K562 (cell line): Measurements from ENCODE around the gene PDZD2. TPM values are rescaled to one million over a fixed set of nuclear protein-coding genes. Genes with fewer than 3 reads are reported as not detected.

Experiments used
- ATAC-seq: fragments of 200-7000 bp; cut with Tn5 transposase; 3 replicates; pipeline ENCODE4 v1.9.1; 2020; ENCODE audit warnings: moderate library complexity
- BruUV-seq: library from RNA; stranded (reverse); fragments of 400-500 nt; replicated peaks from 2 replicates; lab custom pipeline; 2021; lab: Mats Ljungman, UMichigan
- CTCF ChIA-PET: fragments of 300-600 bp; formaldehyde crosslinking; extraction: SDS; loops from one replicate; lab custom pipeline; 2021; ENCODE audit warnings: low intra/inter-chr PET ratio; lab: Yijun Ruan, JAX
- POLR2A ChIA-PET: fragments of 300-600, 350-650 bp; sonication (Branson Sonifier 250); formaldehyde crosslinking; extraction: SDS; loops from one replicate; lab custom pipeline; 2021; ENCODE audit warnings: antibody characterized with exemption, inconsistent platforms; lab: Yijun Ruan, JAX
- DNase-seq, 4 experiments: peaks; one replicate each; pipeline versions ENCODE4 v3.0.0 to v3.0.0-alpha.2; 2011 to 2018; ENCODE audit warnings: low spot score in 3 of 4, mixed read lengths in 3 of 4; ENCODE audit errors: extremely low read depth in 1 of 4
- FAIRE-seq: peaks from 2 replicates; lab custom pipeline; 2011; peaks lifted over from hg19 to GRCh38; lab: Jason Lieb, UNC
- H2AFZ ChIP-seq: 2 replicates; pipeline ENCODE4 v1.6.0; 2011; ENCODE audit warnings: low read depth, low read length, control low read depth, inconsistent platforms
- H3K27ac ChIP-seq: fragments of 200-600 bp; 3 replicates; pipeline ENCODE4 v1.8.0; 2011; ENCODE audit warnings: low read depth, mild to moderate bottlenecking, control low read depth, inconsistent platforms, low read length, moderate library complexity, mixed read lengths; ENCODE audit errors: extremely low read depth
- H3K27me3 ChIP-seq, 2 experiments: fragments of 300-600 bp in 1 of 2; 2 replicates in 1 of 2; 3 replicates in 1 of 2; pipeline versions ENCODE4 v1.6.0 to v1.8.0; 2011; ENCODE audit warnings: inconsistent platforms in 2 of 2, low read length in 2 of 2, mild to moderate bottlenecking in 1 of 2, mixed read lengths in 1 of 2, moderate library complexity in 1 of 2; ENCODE audit not compliant: control insufficient read depth in 2 of 2, insufficient read depth in 2 of 2
- H3K36me3 ChIP-seq: fragments of 300-600 bp; 3 replicates; pipeline ENCODE4 v1.8.0; 2011; ENCODE audit warnings: mild to moderate bottlenecking, low read length, inconsistent platforms; ENCODE audit not compliant: control insufficient read depth, insufficient read depth
- H3K4me1 ChIP-seq, 2 experiments: fragments of 200-600 bp in 1 of 2; replicated peaks in 1 of 2; 2 replicates in 1 of 2; 3 replicates in 1 of 2; pipeline versions ENCODE4 v1.5.1 to v1.8.0; 2011; ENCODE audit warnings: inconsistent platforms in 2 of 2, low read length in 2 of 2, mild to moderate bottlenecking in 1 of 2, mixed read lengths in 1 of 2, moderate library complexity in 1 of 2; ENCODE audit not compliant: control insufficient read depth in 2 of 2, insufficient read depth in 2 of 2
- H3K4me2 ChIP-seq: 2 replicates; pipeline ENCODE4 v1.6.1; 2011; ENCODE audit warnings: low read length, control low read depth, inconsistent platforms, mixed read lengths; ENCODE audit not compliant: insufficient read depth
- H3K4me3 ChIP-seq: fragments of 200-600 bp; sonication (generic), shearing (Covaris generic); 2 replicates; pipeline ENCODE4 v1.5.1; 2016; ENCODE audit warnings: control low read depth, inconsistent platforms
- H3K79me2 ChIP-seq: fragments of 200-600 bp; 3 replicates; pipeline ENCODE4 v1.8.0; 2011; ENCODE audit warnings: low read length, inconsistent platforms; ENCODE audit not compliant: control insufficient read depth, insufficient read depth
- H3K9ac ChIP-seq, 2 experiments: 2 replicates each; pipeline versions ENCODE4 v1.6.0 to v1.6.1; 2011; ENCODE audit warnings: low read depth in 2 of 2, low read length in 2 of 2, control low read depth in 1 of 2, inconsistent platforms in 1 of 2, mild to moderate bottlenecking in 1 of 2, mixed read lengths in 1 of 2; ENCODE audit not compliant: insufficient read depth in 1 of 2
- H3K9me1 ChIP-seq: one replicate; pipeline ENCODE4 v1.6.0; 2011; ENCODE audit warnings: inconsistent platforms, mild to moderate bottlenecking, low read length, moderate library complexity; ENCODE audit not compliant: control insufficient read depth, insufficient read depth
- H3K9me3 ChIP-seq: replicated peaks from 2 replicates; pipeline ENCODE4 v1.5.1; 2011; ENCODE audit warnings: low read depth, low read length, inconsistent platforms; ENCODE audit not compliant: control insufficient read depth, insufficient read depth
- H4K20me1 ChIP-seq: replicated peaks from 2 replicates; pipeline ENCODE4 v1.6.1; 2011; ENCODE audit warnings: low read length, inconsistent platforms, mixed read lengths; ENCODE audit not compliant: control insufficient read depth, insufficient read depth
- BCLAF1 ChIP-seq, 2 experiments: fragments of 450-650 bp in 1 of 2; IDR thresholded peaks; 2 replicates each; pipeline ENCODE4 v1.6.1; 2011 to 2017; ENCODE audit warnings: low read depth in 2 of 2, antibody characterized with exemption in 1 of 2, borderline replicate concordance in 1 of 2, low read length in 1 of 2, mild to moderate bottlenecking in 1 of 2, mixed read lengths in 1 of 2; ENCODE audit not compliant: control insufficient read depth in 1 of 2
- CBX8 ChIP-seq: fragments of 200-600 bp; sonication (generic); IDR thresholded peaks from 2 replicates; pipeline ENCODE4 v1.6.1; 2012; ENCODE audit warnings: borderline replicate concordance, mixed run types, low read depth, mild to moderate bottlenecking, moderate library complexity, mixed read lengths, low read length, control low read depth, inconsistent platforms; ENCODE audit not compliant: poor library complexity, severe bottlenecking; ENCODE audit errors: extremely low read depth
- EHMT2 ChIP-seq: fragments of 450-650 bp; IDR thresholded peaks from 2 replicates; pipeline ENCODE4 v1.6.1; 2018; ENCODE audit warnings: antibody characterized with exemption
- FOXP1 ChIP-seq: sonication (generic); formaldehyde crosslinking; IDR thresholded peaks from 2 replicates; pipeline ENCODE4 v1.8.0; 2022; ENCODE audit warnings: mild to moderate bottlenecking, missing genetic modification reagents
- HES1 ChIP-seq: fragments of 450-650 bp; IDR thresholded peaks from 2 replicates; pipeline ENCODE4 v1.6.1; 2016; ENCODE audit warnings: low read depth, mild to moderate bottlenecking, moderate library complexity
- HMGN3 ChIP-seq: IDR thresholded peaks from 2 replicates; pipeline ENCODE4 v1.6.1; 2011; ENCODE audit warnings: borderline replicate concordance, low read depth, mild to moderate bottlenecking, mixed read lengths, low read length; ENCODE audit not compliant: insufficient read length; ENCODE audit errors: extremely low read depth
- IRF2 ChIP-seq: sonication (generic); formaldehyde crosslinking; IDR thresholded peaks from 2 replicates; pipeline ENCODE4 v1.8.1; 2022; ENCODE audit warnings: mild to moderate bottlenecking, missing genetic modification reagents
- JUNB ChIP-seq: fragments of 450-650 bp; formaldehyde crosslinking; conservative IDR thresholded peaks from 2 replicates; pipeline ENCODE4 v1.4.0; 2020; ENCODE audit warnings: mild to moderate bottlenecking
- MEF2D ChIP-seq: conservative IDR thresholded peaks from 2 replicates; pipeline ENCODE4 v1.6.1; 2016; ENCODE audit warnings: low read depth, missing genetic modification characterization, missing compliant biosample characterization
- NFIX ChIP-seq: fragments of 250-450 bp; sonication (Bioruptor Pico); IDR thresholded peaks from 2 replicates; pipeline ENCODE4 v1.4.0; 2020; ENCODE audit warnings: low read depth, mild to moderate bottlenecking, moderate library complexity
- NUFIP1 ChIP-seq: fragments of 450-650 bp; IDR thresholded peaks from 2 replicates; pipeline ENCODE4 v1.6.1; 2018; ENCODE audit not compliant: partially characterized antibody
- U2AF1 ChIP-seq: fragments of 200-400 bp; formaldehyde crosslinking; optimal IDR thresholded peaks from 2 replicates; pipeline ENCODE3; 2017; ENCODE audit warnings: mild to moderate bottlenecking, low read depth, low read length, moderate library complexity
- ZEB2 ChIP-seq: fragments of 450-650 bp; IDR thresholded peaks from 2 replicates; pipeline ENCODE4 v1.6.1; 2016
- ZKSCAN8 ChIP-seq: fragments of 200-800 bp; sonication (Bioruptor generic); IDR thresholded peaks from 2 replicates; pipeline ENCODE4 v1.6.1; 2016; ENCODE audit warnings: missing genetic modification characterization, missing compliant biosample characterization
- ZNF644 ChIP-seq: fragments of 200-800 bp; sonication (Bioruptor generic); IDR thresholded peaks from 2 replicates; pipeline ENCODE4 v1.6.1; 2016; ENCODE audit warnings: low read depth, missing genetic modification characterization, missing compliant biosample characterization
- ZNF717 ChIP-seq: fragments of 250-450 bp; sonication (Bioruptor Pico); IDR thresholded peaks from 2 replicates; pipeline ENCODE4 v1.5.0; 2021
- ZNF75A ChIP-seq: fragments of 450-650 bp; formaldehyde crosslinking; IDR thresholded peaks from 2 replicates; pipeline ENCODE4 v1.4.0; 2020; ENCODE audit warnings: mild to moderate bottlenecking
- ZNF766 ChIP-seq: fragments of 200-800 bp; sonication (Bioruptor generic); conservative IDR thresholded peaks from 2 replicates; pipeline ENCODE4 v1.6.1; 2016; ENCODE audit warnings: missing genetic modification characterization, missing compliant biosample characterization
- whole genome bisulfite sequencing: fragments of 100-300 bp; shearing (Covaris generic); methylation state at CpG from one replicate; pipeline ENCODE4 v1.1.6; 2016; ENCODE audit warnings: low coverage, mixed read lengths; ENCODE audit not compliant: insufficient coverage; ENCODE audit errors: missing lambda C conversion rate; 5-methylcytosine and 5-hydroxymethylcytosine counted together
- in situ Hi-C: fragments of 300-500 bp; cut with MboI; formaldehyde crosslinking; loops from 4 replicates; pipeline ENCODE4 v1.15.0; 2018; ENCODE audit warnings: inconsistent platforms, mixed read lengths
- intact Hi-C: fragments of 100-400 bp; cut with micrococcal nuclease; formaldehyde crosslinking; loops from 2 replicates; pipeline ENCODE4 v1.14.2; 2022
- polyA plus RNA-seq, 8 experiments: library from polyadenylated mRNA; depleted of rRNA in 4 of 8; stranded (reverse) in 5 of 8; unstranded in 3 of 8; fragments of >200 nt; fragmentation: Nextera tagmentation in 2 of 8; fragmentation: Illumina TruSeq in 1 of 8; extraction: Ambion mirVana in 2 of 8; extraction: Trizol in 1 of 8; gene quantifications; 2 replicates each; pipeline versions ENCODE4 v1.2.1 to v1.2.3, GENCODE V29; 2011 to 2014; ENCODE audit warnings: inconsistent platforms in 1 of 8, missing spikeins in 1 of 8
- total RNA-seq, 7 experiments: library from RNA; depleted of rRNA in 6 of 7; stranded (reverse); fragments of >200 nt in 6 of 7; fragmentation: Illumina TruSeq in 2 of 7; extraction: Trizol in 2 of 7; gene quantifications; 2 replicates each; pipeline versions ENCODE4 v1.2.1 to v1.2.3, GENCODE V29; 2011 to 2021; ENCODE audit warnings: low replicate concordance in 1 of 7

PDZD2 gene
- total and polyA plus RNA-seq, 9 of the 15 experiments (the other 6 are each of a cell fraction or from before 2014, with no cell fraction given) = 0.02 to 0.08 (median 0.04) TPM; not detected in 6

GRCh38 chr5:31860726-31861433 is 221.9 kb downstream of the PDZD2 start (continued):
- no peak for TF ChIP-seq BCLAF1 (IDR thresholded peaks at IDR 0.05; ENCODE audit: borderline replicate concordance in 1 of 2, control insufficient read depth in 1 of 2, low read depth in 2 of 2, low read length in 1 of 2)

- H3K4me2 ChIP-seq = no peak overlapping the region
- no peak for FAIRE-seq
- H3K9me1 ChIP-seq = no peaks in the 10 kb centered on the region
- H2AFZ ChIP-seq = no peak overlapping the region
- ChIA-PET POLR2A (interaction anchor here (1.2 kb wide), 1 partner anchor 24 kb away, joined by 3 read pairs; no protein-coding TSS in a partner anchor), CTCF (interaction anchor here (0.5 kb wide), 1 partner anchor 229 kb away, joined by 3 read pairs; no protein-coding TSS in a partner anchor)
- no peak overlapping the region for H3K9ac ChIP-seq
- peaks cover 8 to 13% of the 10 kb centered on the region in 2 experiments; a peak in 3 of 5 replicates for H3K27me3 ChIP-seq
- H3K79me2 ChIP-seq = no peaks in the 10 kb centered on the region
- in situ Hi-C loops = no loop called here
- intact Hi-C loops = no loop called here
- no peak overlapping the region for H3K4me3 ChIP-seq
- no peaks in the 10 kb centered on the region for H4K20me1 ChIP-seq
- no peaks in the 10 kb centered on the region for H3K36me3 ChIP-seq
- DNase-seq = no peak
- no peak overlapping the region for H3K27ac ChIP-seq
- no TSS peak for BruUV-seq
- H3K9me3 ChIP-seq = no peaks in the 10 kb centered on the region
- ATAC-seq = no peak
- no peaks in the 10 kb centered on the region for H3K4me1 ChIP-seq
- 0% methylated on average over 3 of the region's 3 CpGs for WGBS
- no peak for TF ChIP-seq NUFIP1
- TF ChIP-seq NFIX (CRISPR knock-in tag) = no peak
- TF ChIP-seq EHMT2 = no peak
- TF ChIP-seq ZNF766 (CRISPR knock-in tag) = no peak
- no peak for TF ChIP-seq FOXP1 (CRISPR knock-in tag)
- no peak for TF ChIP-seq ZNF644 (tag)
- no peak for TF ChIP-seq U2AF1
- no peak for TF ChIP-seq HMGN3
- no peak for TF ChIP-seq MEF2D (tag)
- no peak for TF ChIP-seq ZNF75A
- TF ChIP-seq ZKSCAN8 (CRISPR knock-in tag) = no peak
- no peak for TF ChIP-seq CBX8
- TF ChIP-seq IRF2 (CRISPR knock-in tag) = no peak
- TF ChIP-seq ZNF717 (CRISPR knock-in tag) = no peak
- no peak for TF ChIP-seq HES1
- no peak for TF ChIP-seq JUNB (CRISPR knock-in tag)
- TF ChIP-seq ZEB2 = no peak
Measured at GRCh38 chr5:31861601-31862000, 222.7 kb downstream of the PDZD2 start.
